Measurements from ENCODE around the gene SLFN12L. TPM values are rescaled to one million over a fixed set of nuclear protein-coding genes. Genes with fewer than 3 reads are reported as not detected.

SLFN12L gene
- total RNA-seq, 2 experiments from 2014 or later, result 23.5 to 25.2 TPM

GRCh38 chr17:35449371-35449931 is 88.0 kb downstream of the SLFN12L start:
- DNase-seq, result no peak
- H3K27ac Mint-ChIP-seq, result no peak overlapping the region
- no peaks in the 10 kb centered on the region for H3K27me3 Mint-ChIP-seq (ENCODE audit: low read depth)
- H3K9me3 Mint-ChIP-seq, result no peaks in the 10 kb centered on the region
- H3K4me1 Mint-ChIP-seq (ENCODE audit: low read depth), result peaks cover 12% of the 10 kb centered on the region
- H3K36me3 Mint-ChIP-seq (ENCODE audit: low read depth), result no peaks in the 10 kb centered on the region
- CTCF ChIA-PET, result no interaction called here
- H3K4me3 Mint-ChIP-seq, result no peak overlapping the region
- intact Hi-C loops (cut with micrococcal nuclease), result loop anchor here (5.0 kb wide), 1 partner anchor 358 kb away; the partner anchor contains the start of gene TAF15

GRCh38 chr17:35448899-35449227 is 88.6 kb downstream of the SLFN12L start:
- Mint-ChIP-seq H3K9me3 (no peaks in the 10 kb centered on the region), H3K36me3 (ENCODE audit: low read depth) (no peaks in the 10 kb centered on the region), H3K27me3 (ENCODE audit: low read depth) (no peaks in the 10 kb centered on the region), H3K27ac (no peak overlapping the region), H3K4me3 (no peak overlapping the region), H3K4me1 (ENCODE audit: low read depth) (peaks cover 12% of the 10 kb centered on the region)
- DNase-seq, result no peak
- CTCF ChIA-PET, result interaction anchor here (1.0 to 2.0 kb wide), 2 partner anchors 84 to 136 kb away, joined by 3 to 9 read pairs; no protein-coding TSS in a partner anchor
- intact Hi-C loops (cut with micrococcal nuclease), result loop anchor here (1.0 to 5.0 kb wide), 7 partner anchors 16 to 358 kb away; partner anchors contain the start of gene TAF15

- Mint-ChIP-seq H3K27ac (peak within 1 kb of the TSS; percentile 13), H3K4me3 (peak within 1 kb of the TSS; percentile 52), H3K9me3 (no peaks in the 10 kb centered on the region), H3K4me1 (ENCODE audit: low read depth) (peaks cover 12% of the 10 kb centered on the region), H3K36me3 (ENCODE audit: low read depth) (no peaks in the 10 kb centered on the region), H3K27me3 (ENCODE audit: low read depth) (no peaks in the 10 kb centered on the region)
- CTCF ChIA-PET, result interaction anchor here (0.8 to 2.0 kb wide), 3 partner anchors 39 to 136 kb away, joined by 3 to 9 read pairs (median 3); no protein-coding TSS in a partner anchor
- peak; percentile 98 for DNase-seq
- intact Hi-C loops (cut with micrococcal nuclease), result loop anchor here (1.0 to 5.0 kb wide), 7 partner anchors 15 to 359 kb away; partner anchors contain the start of gene TAF15
Measured at GRCh38 chr17:35448214-35448898, 89.1 kb downstream of the SLFN12L start, which contains the start of gene SLFN13. Gene SLFN13, minus strand, starts transcription at chr17:35448766. Its CDS starts 3,086 bp downstream, at chr17:35445680.

GRCh38 chr17:35447499-35447898 is 90.0 kb downstream of the SLFN12L start:
- H3K27ac Mint-ChIP-seq, result no peak overlapping the region
- DNase-seq, result no peak
- CTCF ChIA-PET, result interaction anchor here (0.6 to 2.0 kb wide), 2 partner anchors 92 to 135 kb away, joined by 3 to 9 read pairs; no protein-coding TSS in a partner anchor
- intact Hi-C loops (cut with micrococcal nuclease), result loop anchor here (5.0 kb wide), 1 partner anchor 360 kb away; the partner anchor contains the start of gene TAF15
- no peaks in the 10 kb centered on the region for H3K27me3 Mint-ChIP-seq (ENCODE audit: low read depth)
- no peaks in the 10 kb centered on the region for H3K9me3 Mint-ChIP-seq
- peaks cover 12% of the 10 kb centered on the region for H3K4me1 Mint-ChIP-seq (ENCODE audit: low read depth)
- no peaks in the 10 kb centered on the region for H3K36me3 Mint-ChIP-seq (ENCODE audit: low read depth)
- peak overlapping the region; percentile 52 for H3K4me3 Mint-ChIP-seq

- no peak overlapping the region for H3K27ac Mint-ChIP-seq
- H3K4me1 Mint-ChIP-seq (ENCODE audit: low read depth), result peaks cover 8% of the 10 kb centered on the region
- intact Hi-C loops (cut with micrococcal nuclease), result no loop called here
- no peaks in the 10 kb centered on the region for H3K9me3 Mint-ChIP-seq
- no peaks in the 10 kb centered on the region for H3K27me3 Mint-ChIP-seq (ENCODE audit: low read depth)
- H3K36me3 Mint-ChIP-seq (ENCODE audit: low read depth), result no peaks in the 10 kb centered on the region
- CTCF ChIA-PET, result no interaction called here
- no peak for DNase-seq
- H3K4me3 Mint-ChIP-seq, result no peak overlapping the region
Measured at GRCh38 chr17:35438433-35438832, 99.0 kb downstream of the SLFN12L start.

- H3K36me3 Mint-ChIP-seq (ENCODE audit: low read depth), result no peaks in the 10 kb centered on the region
- CTCF ChIA-PET, result interaction anchor here (0.5 to 1.4 kb wide), 4 partner anchors 10 to 193 kb away, joined by 4 to 5 read pairs (median 4); no protein-coding TSS in a partner anchor
- H3K4me1 Mint-ChIP-seq (ENCODE audit: low read depth), result peaks cover 35% of the 10 kb centered on the region
- intact Hi-C loops (cut with micrococcal nuclease), result loop anchor here (1.0 to 2.0 kb wide), 4 partner anchors 15 to 120 kb away; partner anchors contain the start of gene SLFN13
- DNase-seq, result peak; percentile 88
- peak overlapping the region; percentile 88 for H3K27ac Mint-ChIP-seq
- H3K27me3 Mint-ChIP-seq (ENCODE audit: low read depth), result no peaks in the 10 kb centered on the region
- peak overlapping the region; percentile 87 for H3K4me3 Mint-ChIP-seq
- H3K9me3 Mint-ChIP-seq, result no peaks in the 10 kb centered on the region
Measured at GRCh38 chr17:35433075-35433894, 104.2 kb downstream of the SLFN12L start.

- peak; percentile 66 for DNase-seq
- Mint-ChIP-seq H3K27me3 (ENCODE audit: low read depth) (no peaks in the 10 kb centered on the region), H3K9me3 (no peaks in the 10 kb centered on the region), H3K27ac (peak within 1 kb of the TSS; percentile 88), H3K4me3 (peak within 1 kb of the TSS; percentile 87), H3K4me1 (ENCODE audit: low read depth) (peaks cover 41% of the 10 kb centered on the region), H3K36me3 (ENCODE audit: low read depth) (no peaks in the 10 kb centered on the region)
- intact Hi-C loops (cut with micrococcal nuclease), result loop anchor here (1.0 to 2.0 kb wide), 5 partner anchors 16 to 120 kb away; partner anchors contain the start of genes SLFN11 and SLFN13
- CTCF ChIA-PET, result interaction anchor here (0.7 to 1.2 kb wide), 2 partner anchors 9 to 119 kb away, joined by 3 to 4 read pairs; no protein-coding TSS in a partner anchor
Measured at GRCh38 chr17:35432176-35433074, 105.1 kb downstream of the SLFN12L start, which contains the start of gene SLFN12. Gene SLFN12, minus strand, starts transcription at chr17:35432500. Its CDS starts 9,472 bp downstream, at chr17:35423028.

GRCh38 chr17:35429702-35430101 is 107.8 kb downstream of the SLFN12L start:
- H3K9me3 Mint-ChIP-seq, result no peaks in the 10 kb centered on the region
- H3K36me3 Mint-ChIP-seq (ENCODE audit: low read depth), result no peaks in the 10 kb centered on the region
- H3K4me1 Mint-ChIP-seq (ENCODE audit: low read depth), result peaks cover 41% of the 10 kb centered on the region
- H3K27ac Mint-ChIP-seq, result no peak overlapping the region
- CTCF ChIA-PET, result interaction anchor here (0.9 to 1.1 kb wide), 2 partner anchors 11 to 117 kb away, joined by 3 read pairs; no protein-coding TSS in a partner anchor
- no peak for DNase-seq
- H3K27me3 Mint-ChIP-seq (ENCODE audit: low read depth), result no peaks in the 10 kb centered on the region
- no peak overlapping the region for H3K4me3 Mint-ChIP-seq
- intact Hi-C loops (cut with micrococcal nuclease), result no loop called here

GRCh38 chr17:35428229-35428628 is 109.2 kb downstream of the SLFN12L start:
- Mint-ChIP-seq H3K27ac (no peak overlapping the region), H3K36me3 (ENCODE audit: low read depth) (no peaks in the 10 kb centered on the region), H3K4me1 (ENCODE audit: low read depth) (peaks cover 32% of the 10 kb centered on the region), H3K4me3 (no peak overlapping the region), H3K9me3 (no peaks in the 10 kb centered on the region), H3K27me3 (ENCODE audit: low read depth) (no peaks in the 10 kb centered on the region)
- no peak for DNase-seq
- CTCF ChIA-PET, result no interaction called here
- intact Hi-C loops (cut with micrococcal nuclease), result loop anchor here (1.0 kb wide), 1 partner anchor 114 kb away; no protein-coding TSS in a partner anchor

GRCh38 chr17:35423761-35424160 is 113.7 kb downstream of the SLFN12L start:
- no peak for DNase-seq
- Mint-ChIP-seq H3K4me1 (ENCODE audit: low read depth) (peaks cover 11% of the 10 kb centered on the region), H3K4me3 (no peak overlapping the region), H3K27ac (no peak overlapping the region), H3K36me3 (ENCODE audit: low read depth) (no peaks in the 10 kb centered on the region), H3K27me3 (ENCODE audit: low read depth) (no peaks in the 10 kb centered on the region), H3K9me3 (no peaks in the 10 kb centered on the region)
- intact Hi-C loops (cut with micrococcal nuclease), result no loop called here
- CTCF ChIA-PET, result interaction anchor here (1.4 kb wide), 1 partner anchor 9 kb away, joined by 4 read pairs; no protein-coding TSS in a partner anchor
